Testis (tissue), 3 donors: ENCODE data around the gene CRYBB2. TPM values are rescaled to one million over a fixed set of nuclear protein-coding genes. Genes with fewer than 3 reads are reported as not detected.

ENCODE experiments used
- DNase-seq: peaks from one replicate; pipeline ENCODE4 v3.0.0-alpha.2; 2019
- H3K27ac ChIP-seq, 2 donors: fragments of 200-600 bp; sonication (generic); one replicate each; pipeline ENCODE4 v1.5.1; 2019
- H3K27me3 ChIP-seq: fragments of 200-600 bp; sonication (generic); one replicate; pipeline ENCODE4 v1.5.1; 2019
- H3K36me3 ChIP-seq: fragments of 200-600 bp; sonication (generic); one replicate; pipeline ENCODE4 v1.5.1; 2017; ENCODE audit warnings: low read depth; ENCODE audit errors: missing control alignments
- H3K4me1 ChIP-seq: fragments of 200-600 bp; sonication (generic); one replicate; pipeline ENCODE4 v1.5.1; 2019
- H3K4me3 ChIP-seq, 2 donors: fragments of 200-600 bp; sonication (generic); one replicate each; pipeline ENCODE4 v1.5.1; 2017 to 2019
- H3K9me3 ChIP-seq: fragments of 200-600 bp; sonication (generic); one replicate; pipeline ENCODE4 v1.5.1; 2017
- POLR2A ChIP-seq: fragments of 450-650 bp; IDR thresholded peaks from one replicate; pipeline ENCODE4 v1.6.1; 2017; ENCODE audit warnings: antibody characterized with exemption, mild to moderate bottlenecking, moderate library complexity
- WGBS, 2 donors: methylation state at CpG; one replicate each; pipeline ENCODE4 v1.1.5; 2018; 5-methylcytosine and 5-hydroxymethylcytosine counted together
- intact Hi-C: fragments of 100-400 bp; cut with DNase I; formaldehyde crosslinking; loops from one replicate; pipeline ENCODE4 v1.15.1; 2023; ENCODE audit warnings: low total_unique reads
- polyA plus RNA-seq: library from polyadenylated mRNA; stranded (reverse); fragments of 350-450 nt; fragmentation: Illumina TruSeq; extraction: RNeasy Lipid Tissue Mini Kit (QIAGEN cat#74804); gene quantifications from one replicate; pipeline ENCODE4 v1.2.3, GENCODE V29; 2014; ENCODE audit warnings: low read depth, low replicate concordance; ENCODE audit not compliant: insufficient read depth
- total RNA-seq, 2 donors: library from RNA; depleted of rRNA; stranded (reverse); fragments of >200 nt; gene quantifications; one replicate each; pipeline ENCODE4 v1.2.3, GENCODE V29; 2016
- TF ChIP-seq, protein P1 (sequence below), 3 experiments: fragments of 450-650 bp in 2 of 3; fragments of 200-600 bp in 1 of 3; sonication (generic) in 1 of 3; IDR thresholded peaks; one replicate each; pipeline ENCODE4 v1.5.1; 2016 to 2019; ENCODE audit warnings: antibody characterized with exemption in 3 of 3, mild to moderate bottlenecking in 2 of 3, moderate library complexity in 1 of 3

The CRYBB2 gene
- total and polyA plus RNA-seq, 3 donors from 2014 or later, result 2.4 to 5.2 (median 4.4) TPM

DNA sequence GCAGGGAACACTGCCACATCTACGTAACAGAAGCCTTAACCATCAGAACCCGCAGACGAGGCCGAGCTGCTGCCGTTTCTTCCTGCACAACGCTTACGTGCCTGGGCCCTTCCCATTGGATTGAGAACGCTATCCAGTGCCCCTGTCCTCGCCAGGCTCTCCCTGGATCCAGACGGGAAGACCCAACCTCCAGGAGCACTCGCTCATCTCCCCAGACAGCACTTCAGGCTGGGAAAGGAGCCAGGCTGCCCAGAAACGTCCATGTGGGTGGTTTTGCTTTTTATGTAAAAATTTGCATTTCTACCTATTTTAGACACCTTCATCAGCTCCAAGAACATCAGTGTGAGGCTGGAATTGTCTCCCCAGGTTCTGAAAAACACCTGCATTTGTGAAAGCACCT lies 27.0 kb upstream of the CRYBB2 start:
- WGBS, 2 donors, result 82 to 90% methylated on average over 11 to 12 of the region's 12 CpGs
- DNase-seq, result no peak
- H3K4me1 ChIP-seq, result no peaks in the 10 kb centered on the region
- no peak overlapping the region for H3K4me3 ChIP-seq
- no peaks in the 10 kb centered on the region for H3K36me3 ChIP-seq
- intact Hi-C loops, result no loop called here
- no peaks in the 10 kb centered on the region for H3K27me3 ChIP-seq
- H3K9me3 ChIP-seq, result no peaks in the 10 kb centered on the region
- H3K27ac ChIP-seq, result no peak overlapping the region
- no peak for TF ChIP-seq POLR2A
- TF ChIP-seq, protein P1, sequence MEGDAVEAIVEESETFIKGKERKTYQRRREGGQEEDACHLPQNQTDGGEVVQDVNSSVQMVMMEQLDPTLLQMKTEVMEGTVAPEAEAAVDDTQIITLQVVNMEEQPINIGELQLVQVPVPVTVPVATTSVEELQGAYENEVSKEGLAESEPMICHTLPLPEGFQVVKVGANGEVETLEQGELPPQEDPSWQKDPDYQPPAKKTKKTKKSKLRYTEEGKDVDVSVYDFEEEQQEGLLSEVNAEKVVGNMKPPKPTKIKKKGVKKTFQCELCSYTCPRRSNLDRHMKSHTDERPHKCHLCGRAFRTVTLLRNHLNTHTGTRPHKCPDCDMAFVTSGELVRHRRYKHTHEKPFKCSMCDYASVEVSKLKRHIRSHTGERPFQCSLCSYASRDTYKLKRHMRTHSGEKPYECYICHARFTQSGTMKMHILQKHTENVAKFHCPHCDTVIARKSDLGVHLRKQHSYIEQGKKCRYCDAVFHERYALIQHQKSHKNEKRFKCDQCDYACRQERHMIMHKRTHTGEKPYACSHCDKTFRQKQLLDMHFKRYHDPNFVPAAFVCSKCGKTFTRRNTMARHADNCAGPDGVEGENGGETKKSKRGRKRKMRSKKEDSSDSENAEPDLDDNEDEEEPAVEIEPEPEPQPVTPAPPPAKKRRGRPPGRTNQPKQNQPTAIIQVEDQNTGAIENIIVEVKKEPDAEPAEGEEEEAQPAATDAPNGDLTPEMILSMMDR (IDR thresholded peaks at IDR 0.05), result no peak

DNA sequence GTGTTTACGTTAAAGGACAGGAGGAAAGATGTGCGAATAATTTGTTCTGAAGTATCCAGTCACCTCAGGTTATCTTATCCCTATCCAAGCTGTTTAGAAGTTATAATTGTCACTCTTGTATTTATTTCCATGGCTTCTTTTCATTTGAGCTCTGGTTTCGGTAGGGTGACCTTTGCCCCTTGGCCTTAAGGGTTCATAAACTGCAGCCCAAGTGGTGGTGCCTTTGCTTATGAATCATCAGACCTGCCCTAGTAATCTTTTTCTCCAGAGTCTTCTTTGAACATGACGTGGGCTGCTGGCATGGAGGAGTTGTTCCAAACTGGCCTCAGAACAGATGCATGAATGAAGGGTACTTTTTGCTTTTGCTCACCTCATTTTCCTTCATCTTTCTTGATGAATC lies 26.3 kb upstream of the CRYBB2 start:
- 64 to 93% methylated on average over 4 of the region's 4 CpGs for WGBS, 2 donors
- Histone ChIP-seq H3K4me1 (no peaks in the 10 kb centered on the region), H3K27me3 (no peaks in the 10 kb centered on the region), H3K27ac (no peak overlapping the region), H3K36me3 (no peaks in the 10 kb centered on the region), H3K9me3 (no peaks in the 10 kb centered on the region), H3K4me3 (no peak overlapping the region)
- intact Hi-C loops, result no loop called here
- no peak for TF ChIP-seq POLR2A
- TF ChIP-seq, protein P1 (IDR thresholded peaks at IDR 0.05), result no peak
- no peak for DNase-seq

DNA sequence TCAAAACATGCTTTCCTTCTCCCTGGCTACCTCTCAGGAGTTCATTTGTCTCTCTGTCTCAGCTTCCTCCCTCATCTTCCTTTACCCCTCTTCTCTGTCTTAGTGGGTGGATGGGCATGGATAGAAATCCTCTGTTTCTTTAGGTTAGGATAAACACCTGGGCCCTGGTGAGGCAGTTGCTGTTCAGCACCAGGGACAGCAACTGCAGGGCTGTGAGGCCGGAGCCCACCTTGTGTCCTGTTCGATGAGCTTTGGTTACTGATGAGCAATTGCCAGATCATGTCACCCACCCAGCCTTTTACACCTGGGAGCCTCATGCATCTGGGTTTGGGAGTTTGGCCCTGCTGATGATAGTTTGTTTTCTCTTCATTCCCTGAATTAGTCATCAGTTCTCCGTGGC lies 25.9 kb upstream of the CRYBB2 start:
- WGBS, 2 donors, result 73 to 76% methylated on average over 3 of the region's 3 CpGs
- no peak for TF ChIP-seq POLR2A
- TF ChIP-seq, protein P1 (IDR thresholded peaks at IDR 0.05), result no peak
- no peak for DNase-seq
- H3K4me3 ChIP-seq, result no peak overlapping the region
- no peaks in the 10 kb centered on the region for H3K36me3 ChIP-seq
- H3K4me1 ChIP-seq, result no peaks in the 10 kb centered on the region
- H3K9me3 ChIP-seq, result no peaks in the 10 kb centered on the region
- no peak overlapping the region for H3K27ac ChIP-seq
- intact Hi-C loops, result no loop called here
- no peaks in the 10 kb centered on the region for H3K27me3 ChIP-seq

DNA sequence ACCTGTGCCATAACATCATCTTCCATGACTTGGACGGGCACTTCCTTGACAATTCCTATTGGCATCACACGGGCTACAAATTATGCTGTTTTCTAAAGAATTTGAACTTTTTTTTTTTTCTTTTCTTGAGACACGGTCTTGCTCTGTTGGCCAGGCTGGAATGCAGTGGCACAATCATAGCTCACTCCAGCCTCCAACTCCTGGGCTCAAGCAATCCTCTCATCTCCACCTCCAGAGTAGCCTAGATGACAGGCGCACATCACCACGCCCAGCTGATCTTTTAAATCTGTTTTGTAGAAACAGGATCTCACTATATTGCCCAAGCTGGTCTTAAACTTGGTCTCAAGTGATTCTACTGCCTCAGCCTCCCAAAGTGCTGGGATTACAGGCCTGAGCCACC lies 23.1 kb upstream of the CRYBB2 start:
- 91 to 94% methylated on average over 5 of the region's 5 CpGs for WGBS, 2 donors
- Histone ChIP-seq H3K4me1 (no peaks in the 10 kb centered on the region), H3K36me3 (no peaks in the 10 kb centered on the region), H3K27me3 (no peaks in the 10 kb centered on the region), H3K4me3 (no peak overlapping the region), H3K9me3 (no peaks in the 10 kb centered on the region), H3K27ac (no peak overlapping the region)
- intact Hi-C loops, result no loop called here
- DNase-seq, result no peak
- TF ChIP-seq, protein P1 (IDR thresholded peaks at IDR 0.05), result no peak
- no peak for TF ChIP-seq POLR2A

DNA sequence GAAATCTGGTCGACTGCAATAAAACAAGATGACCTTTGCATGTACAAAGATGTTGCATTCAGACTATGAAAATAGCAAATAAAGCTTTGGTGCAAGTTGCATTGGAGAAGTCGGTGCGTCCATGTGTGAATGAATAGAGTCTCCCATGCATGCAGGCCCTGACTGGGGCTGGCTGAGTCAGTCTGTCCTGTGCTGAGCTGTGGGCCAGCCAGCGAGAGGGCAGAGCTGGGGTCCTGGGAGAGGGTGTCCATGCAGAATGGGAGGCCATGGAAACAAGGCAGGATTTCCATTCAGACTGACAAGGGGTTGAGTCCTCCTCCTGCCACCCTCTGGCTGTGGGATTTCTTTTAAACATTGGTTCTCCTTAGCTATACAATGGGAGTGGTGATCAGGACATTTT lies 22.1 kb upstream of the CRYBB2 start:
- H3K9me3 ChIP-seq, result no peaks in the 10 kb centered on the region
- TF ChIP-seq POLR2A, result no peak
- H3K4me1 ChIP-seq, result no peaks in the 10 kb centered on the region
- WGBS, 2 donors, result 88 to 92% methylated on average over 4 of the region's 4 CpGs
- H3K4me3 ChIP-seq, result no peak overlapping the region
- DNase-seq, result no peak
- no peaks in the 10 kb centered on the region for H3K27me3 ChIP-seq
- intact Hi-C loops, result no loop called here
- no peak overlapping the region for H3K27ac ChIP-seq
- no peaks in the 10 kb centered on the region for H3K36me3 ChIP-seq
